Measurements from ENCODE around the gene TENM3. TPM values are rescaled to one million over a fixed set of nuclear protein-coding genes. Genes with fewer than 3 reads are reported as not detected.

The TENM3 gene
- total RNA-seq, 1 donor from 2014 or later, result not detected

DNA sequence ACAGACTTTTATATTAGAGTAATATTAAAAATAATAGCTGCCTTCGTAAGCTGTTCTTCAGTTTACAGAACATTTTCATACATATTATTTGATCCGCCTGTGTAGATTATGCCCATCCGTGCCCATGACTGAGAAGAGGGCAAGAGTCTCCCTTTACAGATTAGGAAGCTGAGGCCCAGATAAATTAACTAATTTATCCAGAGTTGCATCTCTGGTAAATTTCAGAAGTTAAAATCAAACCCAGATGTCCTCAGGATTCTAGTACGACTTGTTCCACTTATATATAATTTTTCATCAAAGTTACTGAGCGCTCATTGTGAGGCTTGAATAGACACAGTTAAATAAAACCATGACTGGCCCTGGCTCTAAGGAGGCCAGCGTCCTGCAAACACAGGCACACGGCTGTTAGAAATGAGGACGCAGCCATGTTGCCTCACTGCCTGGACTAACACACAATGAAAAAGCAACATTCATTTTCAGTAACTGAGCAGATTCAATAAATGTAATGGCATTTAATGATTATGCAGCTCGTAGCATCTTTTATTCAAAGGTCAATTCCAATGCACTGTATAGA, 148.0 kb downstream of the TENM3 start:
- H3K27me3 Mint-ChIP-seq, result no peaks in the 10 kb centered on the region
- H3K4me1 Mint-ChIP-seq, result no peaks in the 10 kb centered on the region
- intact Hi-C loops (cut with micrococcal nuclease), result no loop called here
- no peak overlapping the region for H3K27ac Mint-ChIP-seq
- H3K4me3 Mint-ChIP-seq, result no peak overlapping the region
- DNase-seq (no peak), ATAC-seq (ENCODE audit: low read depth) (no peak)
- TF ChIP-seq, protein P1, sequence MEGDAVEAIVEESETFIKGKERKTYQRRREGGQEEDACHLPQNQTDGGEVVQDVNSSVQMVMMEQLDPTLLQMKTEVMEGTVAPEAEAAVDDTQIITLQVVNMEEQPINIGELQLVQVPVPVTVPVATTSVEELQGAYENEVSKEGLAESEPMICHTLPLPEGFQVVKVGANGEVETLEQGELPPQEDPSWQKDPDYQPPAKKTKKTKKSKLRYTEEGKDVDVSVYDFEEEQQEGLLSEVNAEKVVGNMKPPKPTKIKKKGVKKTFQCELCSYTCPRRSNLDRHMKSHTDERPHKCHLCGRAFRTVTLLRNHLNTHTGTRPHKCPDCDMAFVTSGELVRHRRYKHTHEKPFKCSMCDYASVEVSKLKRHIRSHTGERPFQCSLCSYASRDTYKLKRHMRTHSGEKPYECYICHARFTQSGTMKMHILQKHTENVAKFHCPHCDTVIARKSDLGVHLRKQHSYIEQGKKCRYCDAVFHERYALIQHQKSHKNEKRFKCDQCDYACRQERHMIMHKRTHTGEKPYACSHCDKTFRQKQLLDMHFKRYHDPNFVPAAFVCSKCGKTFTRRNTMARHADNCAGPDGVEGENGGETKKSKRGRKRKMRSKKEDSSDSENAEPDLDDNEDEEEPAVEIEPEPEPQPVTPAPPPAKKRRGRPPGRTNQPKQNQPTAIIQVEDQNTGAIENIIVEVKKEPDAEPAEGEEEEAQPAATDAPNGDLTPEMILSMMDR (IDR thresholded peaks at IDR 0.05), result no peak
- H3K36me3 Mint-ChIP-seq (ENCODE audit: low read depth), result no peaks in the 10 kb centered on the region
- ChIA-PET CTCF (no interaction called here), POLR2A (no interaction called here)
- H3K9me3 Mint-ChIP-seq, result no peaks in the 10 kb centered on the region

DNA sequence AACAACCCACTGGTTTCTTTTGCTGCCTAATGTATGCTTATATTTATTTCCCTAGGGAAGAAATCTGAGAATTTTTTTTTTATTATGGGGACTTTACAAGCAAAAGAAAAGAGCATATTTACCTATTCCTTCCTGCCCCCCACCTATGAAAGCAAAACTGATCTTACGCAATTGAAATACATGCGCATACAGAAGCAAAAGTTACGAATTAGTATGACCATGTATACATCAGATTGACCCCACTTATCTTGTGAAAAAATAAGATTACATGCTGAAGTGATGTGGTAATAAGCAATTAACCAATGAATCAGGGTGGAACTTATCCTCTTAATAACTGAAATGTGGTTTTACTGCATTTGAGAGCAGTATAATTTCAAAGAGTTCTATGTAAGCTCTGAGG, 151.0 kb downstream of the TENM3 start:
- ATAC-seq (ENCODE audit: low read depth) (no peak), DNase-seq (no peak)
- Mint-ChIP-seq H3K4me1 (no peaks in the 10 kb centered on the region), H3K27me3 (no peaks in the 10 kb centered on the region), H3K36me3 (ENCODE audit: low read depth) (no peaks in the 10 kb centered on the region), H3K27ac (no peak overlapping the region), H3K9me3 (no peaks in the 10 kb centered on the region), H3K4me3 (no peak overlapping the region)
- POLR2A ChIA-PET, result no interaction called here
- TF ChIP-seq, protein P1 (IDR thresholded peaks at IDR 0.05), result no peak
- intact Hi-C loops (cut with micrococcal nuclease), result no loop called here
- CTCF ChIA-PET, result no interaction called here

DNA sequence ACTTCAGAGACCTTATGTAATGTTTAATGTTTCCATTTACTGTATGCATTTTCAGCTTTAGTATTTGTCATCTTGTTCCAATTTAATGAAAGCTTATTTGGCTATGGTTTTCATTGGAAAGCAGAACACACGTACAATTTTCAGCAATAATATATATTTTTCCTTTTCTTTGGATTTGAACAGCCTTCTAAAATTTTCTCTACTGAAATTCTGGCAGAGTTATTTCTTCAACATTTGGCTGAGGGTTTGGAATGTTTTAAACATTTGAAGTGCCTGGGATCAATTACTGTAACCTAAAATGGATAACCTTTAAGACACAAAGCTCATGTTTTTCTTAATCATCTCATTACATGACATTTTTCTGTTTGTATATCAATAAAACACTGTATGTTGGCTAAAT, 156.9 kb downstream of the TENM3 start:
- Mint-ChIP-seq H3K36me3 (ENCODE audit: low read depth) (no peaks in the 10 kb centered on the region), H3K4me1 (no peaks in the 10 kb centered on the region), H3K27ac (no peak overlapping the region), H3K4me3 (no peak overlapping the region), H3K9me3 (no peaks in the 10 kb centered on the region), H3K27me3 (no peaks in the 10 kb centered on the region)
- TF ChIP-seq, protein P1 (IDR thresholded peaks at IDR 0.05), result no peak
- POLR2A ChIA-PET, result no interaction called here
- intact Hi-C loops (cut with micrococcal nuclease), result no loop called here
- CTCF ChIA-PET, result no interaction called here
- ATAC-seq (ENCODE audit: low read depth), result no peak
- no peak for DNase-seq

DNA sequence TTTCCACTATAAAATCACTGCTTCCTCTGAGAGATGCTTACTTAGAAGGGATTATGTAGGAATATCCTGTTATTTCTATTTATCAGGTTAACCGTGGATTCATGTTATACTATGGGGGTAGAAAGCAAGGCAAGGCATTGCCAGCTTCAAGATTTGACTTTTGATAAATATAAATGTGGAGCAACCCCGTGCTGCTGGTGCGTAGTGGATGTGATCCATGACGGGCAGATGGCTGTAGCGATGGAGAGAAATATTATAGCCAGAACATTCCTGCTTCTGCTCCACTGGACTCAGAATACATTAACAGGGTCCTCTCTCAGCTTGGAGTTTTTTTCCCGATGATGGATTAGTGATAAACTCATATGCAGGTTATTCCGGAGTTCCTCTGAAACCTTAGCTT, 157.6 kb downstream of the TENM3 start:
- H3K27ac Mint-ChIP-seq, result no peak overlapping the region
- H3K9me3 Mint-ChIP-seq, result no peaks in the 10 kb centered on the region
- ATAC-seq (ENCODE audit: low read depth) (no peak), DNase-seq (no peak)
- no peaks in the 10 kb centered on the region for H3K4me1 Mint-ChIP-seq
- POLR2A ChIA-PET, result no interaction called here
- intact Hi-C loops (cut with micrococcal nuclease), result no loop called here
- no peak overlapping the region for H3K4me3 Mint-ChIP-seq
- no peaks in the 10 kb centered on the region for H3K27me3 Mint-ChIP-seq
- TF ChIP-seq, protein P1 (IDR thresholded peaks at IDR 0.05), result no peak
- no peaks in the 10 kb centered on the region for H3K36me3 Mint-ChIP-seq (ENCODE audit: low read depth)
- CTCF ChIA-PET, result no interaction called here

DNA sequence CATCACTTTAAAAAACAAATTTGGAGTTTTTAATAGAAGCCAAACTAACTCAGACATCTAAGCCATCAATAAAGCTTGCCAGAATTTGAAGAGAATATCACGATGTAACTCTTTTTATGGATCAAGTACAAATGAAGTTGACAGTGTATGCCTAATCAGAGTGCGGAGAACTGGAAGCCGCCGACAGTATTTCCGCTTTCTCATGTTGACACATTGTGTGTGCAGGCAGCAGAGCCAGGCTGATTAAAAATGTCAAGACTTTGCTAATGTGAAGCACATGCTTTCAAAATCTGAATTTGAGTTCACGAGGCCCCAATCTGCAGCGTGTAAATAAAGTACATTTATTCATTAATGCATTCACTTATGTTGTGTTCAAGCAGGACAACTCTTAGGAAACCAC, 161.2 kb downstream of the TENM3 start:
- ChIA-PET CTCF (no interaction called here), POLR2A (no interaction called here)
- Mint-ChIP-seq H3K27me3 (no peaks in the 10 kb centered on the region), H3K4me1 (no peaks in the 10 kb centered on the region), H3K4me3 (no peak overlapping the region), H3K27ac (no peak overlapping the region), H3K36me3 (ENCODE audit: low read depth) (no peaks in the 10 kb centered on the region), H3K9me3 (no peaks in the 10 kb centered on the region)
- intact Hi-C loops (cut with micrococcal nuclease), result no loop called here
- ATAC-seq (ENCODE audit: low read depth), result no peak
- DNase-seq, result no peak
- TF ChIP-seq, protein P1 (IDR thresholded peaks at IDR 0.05), result no peak
